Sigmoid colon (tissue), 3 donors: ENCODE data around the gene ORM1.

ENCODE experiments used
- POLR2A ChIP-seq, 2 donors: fragments of 450-650 bp; IDR thresholded peaks; one replicate each; pipeline ENCODE4 v1.6.1; 2016; ENCODE audit warnings: antibody characterized with exemption in 2 of 2, mild to moderate bottlenecking in 2 of 2, moderate library complexity in 2 of 2
- TF ChIP-seq, protein P1 (sequence below), 4 experiments: fragments of 450-650 bp in 3 of 4; fragments of 200-600 bp in 1 of 4; IDR thresholded peaks; one replicate each; pipeline ENCODE4 v1.5.1; 2016 to 2019; ENCODE audit warnings: antibody characterized with exemption in 4 of 4, mild to moderate bottlenecking in 3 of 4, moderate library complexity in 2 of 4

DNA sequence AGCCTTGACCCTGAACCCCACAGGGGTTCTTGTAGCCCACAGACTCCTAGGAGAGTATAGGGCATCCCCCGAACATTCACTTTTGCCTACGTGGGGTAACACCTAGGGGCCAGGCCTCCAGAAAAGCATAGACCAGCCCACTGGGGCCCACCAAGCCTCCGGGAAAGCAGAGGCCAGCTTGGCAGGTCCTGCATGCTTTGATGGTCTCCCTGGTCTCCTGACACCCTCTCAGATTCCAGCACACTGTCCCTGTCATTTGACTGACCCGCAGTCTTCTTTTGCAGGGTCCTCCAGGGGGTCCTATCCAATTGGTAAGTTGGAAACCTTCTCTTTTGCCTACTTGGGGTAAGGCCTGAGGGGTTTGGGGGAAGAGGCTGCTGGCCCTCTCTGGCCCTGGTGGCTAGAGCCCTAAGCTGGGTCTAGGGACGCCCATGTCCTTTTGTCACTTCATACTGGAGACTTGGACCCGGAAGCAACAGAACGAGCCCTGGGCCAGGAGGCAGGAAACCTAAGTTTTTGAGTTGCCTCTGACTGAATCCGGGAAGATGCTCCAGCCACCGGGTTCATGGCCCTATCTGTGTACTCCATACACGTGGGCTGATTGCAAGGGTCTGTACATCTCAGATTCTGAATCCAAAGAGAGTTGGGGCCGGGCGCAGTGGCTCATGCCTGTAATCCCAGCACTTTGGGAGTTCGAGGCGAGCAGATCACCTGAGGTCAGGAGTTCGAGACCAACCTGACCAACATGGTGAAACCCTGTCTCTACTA is 20.9 kb upstream of the ORM1 start:
- TF ChIP-seq, protein P1, sequence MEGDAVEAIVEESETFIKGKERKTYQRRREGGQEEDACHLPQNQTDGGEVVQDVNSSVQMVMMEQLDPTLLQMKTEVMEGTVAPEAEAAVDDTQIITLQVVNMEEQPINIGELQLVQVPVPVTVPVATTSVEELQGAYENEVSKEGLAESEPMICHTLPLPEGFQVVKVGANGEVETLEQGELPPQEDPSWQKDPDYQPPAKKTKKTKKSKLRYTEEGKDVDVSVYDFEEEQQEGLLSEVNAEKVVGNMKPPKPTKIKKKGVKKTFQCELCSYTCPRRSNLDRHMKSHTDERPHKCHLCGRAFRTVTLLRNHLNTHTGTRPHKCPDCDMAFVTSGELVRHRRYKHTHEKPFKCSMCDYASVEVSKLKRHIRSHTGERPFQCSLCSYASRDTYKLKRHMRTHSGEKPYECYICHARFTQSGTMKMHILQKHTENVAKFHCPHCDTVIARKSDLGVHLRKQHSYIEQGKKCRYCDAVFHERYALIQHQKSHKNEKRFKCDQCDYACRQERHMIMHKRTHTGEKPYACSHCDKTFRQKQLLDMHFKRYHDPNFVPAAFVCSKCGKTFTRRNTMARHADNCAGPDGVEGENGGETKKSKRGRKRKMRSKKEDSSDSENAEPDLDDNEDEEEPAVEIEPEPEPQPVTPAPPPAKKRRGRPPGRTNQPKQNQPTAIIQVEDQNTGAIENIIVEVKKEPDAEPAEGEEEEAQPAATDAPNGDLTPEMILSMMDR (IDR thresholded peaks at IDR 0.05): no peak
- no peak for TF ChIP-seq POLR2A (IDR thresholded peaks at IDR 0.05)
